T-helper 2 cell treated with Interferon-gamma antibody and Interleukin-4, amounts not matched to agents 5 μg/mL and 100 μg/mL, for 36 hours (primary cell): ENCODE data around the gene RNF7.
"Not testable (repeated sequence)": the region's sequence is repeated elsewhere in the genome, so short reads cannot be mapped to it uniquely, and the experiment has no call there.

ENCODE experiments used
- DNase-seq: peaks from one replicate; pipeline ENCODE4 v3.0.0; 2021; ENCODE audit warnings: low spot score
- H3K27ac Mint-ChIP-seq: one replicate; pipeline ENCODE4 v1.8.0; 2021; ENCODE audit warnings: mild to moderate bottlenecking, mixed read lengths
- H3K27me3 Mint-ChIP-seq: one replicate; pipeline ENCODE4 v1.8.0; 2021; ENCODE audit warnings: low read depth, mixed read lengths
- H3K36me3 Mint-ChIP-seq: one replicate; pipeline ENCODE4 v1.8.0; 2021; ENCODE audit warnings: low read depth, mixed read lengths
- H3K4me1 Mint-ChIP-seq: one replicate; pipeline ENCODE4 v1.8.0; 2021; ENCODE audit warnings: low read depth, mixed read lengths
- H3K4me3 Mint-ChIP-seq: one replicate; pipeline ENCODE4 v1.8.0; 2022; ENCODE audit warnings: mild to moderate bottlenecking, moderate library complexity, mixed read lengths
- H3K9me3 Mint-ChIP-seq: one replicate; pipeline ENCODE4 v1.8.0; 2021; ENCODE audit warnings: mixed read lengths

Gene RNF7

GRCh38 chr3:141779667-141780066, 41.6 kb downstream of the RNF7 start:
- Mint-ChIP-seq H3K4me1 (peaks cover 4% of the 10 kb centered on the region), H3K9me3 (no peaks in the 10 kb centered on the region), H3K27ac (no peak overlapping the region), H3K4me3 (no peak overlapping the region), H3K27me3 (no peaks in the 10 kb centered on the region), H3K36me3 (no peaks in the 10 kb centered on the region)
- no peak for DNase-seq

- no peaks in the 10 kb centered on the region for H3K27me3 Mint-ChIP-seq
- peaks cover 4% of the 10 kb centered on the region for H3K4me1 Mint-ChIP-seq
- H3K27ac Mint-ChIP-seq: no peak overlapping the region
- no peak overlapping the region for H3K4me3 Mint-ChIP-seq
- DNase-seq: no peak
- H3K9me3 Mint-ChIP-seq: no peaks in the 10 kb centered on the region
- H3K36me3 Mint-ChIP-seq: no peaks in the 10 kb centered on the region
Observed at GRCh38 chr3:141782386-141782932, 44.4 kb downstream of the RNF7 start.

GRCh38 chr3:141783632-141784031, 45.5 kb downstream of the RNF7 start:
- Mint-ChIP-seq H3K36me3 (no peaks in the 10 kb centered on the region), H3K9me3 (no peaks in the 10 kb centered on the region), H3K27ac (no peak overlapping the region), H3K4me1 (peaks cover 4% of the 10 kb centered on the region), H3K27me3 (no peaks in the 10 kb centered on the region), H3K4me3 (no peak overlapping the region)
- no peak for DNase-seq

- H3K36me3 Mint-ChIP-seq: no peaks in the 10 kb centered on the region
- H3K27ac Mint-ChIP-seq: no peak overlapping the region
- peaks cover 4% of the 10 kb centered on the region for H3K4me1 Mint-ChIP-seq
- no peak for DNase-seq
- no peaks in the 10 kb centered on the region for H3K27me3 Mint-ChIP-seq
- no peak overlapping the region for H3K4me3 Mint-ChIP-seq
- no peaks in the 10 kb centered on the region for H3K9me3 Mint-ChIP-seq
Observed at GRCh38 chr3:141784096-141784495, 46.0 kb downstream of the RNF7 start.

- Mint-ChIP-seq H3K9me3 (no peaks in the 10 kb centered on the region), H3K4me1 (peaks cover 4% of the 10 kb centered on the region), H3K36me3 (no peaks in the 10 kb centered on the region), H3K27ac (no peak overlapping the region), H3K27me3 (no peaks in the 10 kb centered on the region), H3K4me3 (no peak overlapping the region)
- DNase-seq: no peak
Observed at GRCh38 chr3:141784531-141784930, 46.4 kb downstream of the RNF7 start.

GRCh38 chr3:141788149-141788548, 50.1 kb downstream of the RNF7 start:
- no peak for DNase-seq
- Mint-ChIP-seq H3K27ac (no peak overlapping the region), H3K4me3 (no peak overlapping the region), H3K27me3 (no peaks in the 10 kb centered on the region), H3K36me3 (no peaks in the 10 kb centered on the region), H3K9me3 (no peaks in the 10 kb centered on the region), H3K4me1 (no peaks in the 10 kb centered on the region)

- DNase-seq, H3K4me1 Mint-ChIP-seq, H3K27me3 Mint-ChIP-seq: not testable (repeated sequence)
Observed at GRCh38 chr3:141788750-141789149, 50.7 kb downstream of the RNF7 start.

GRCh38 chr3:141789281-141789680, 51.2 kb downstream of the RNF7 start:
- Mint-ChIP-seq H3K27ac (no peak overlapping the region), H3K4me1 (peaks cover 4% of the 10 kb centered on the region), H3K36me3 (no peaks in the 10 kb centered on the region), H3K4me3 (no peak overlapping the region), H3K9me3 (no peaks in the 10 kb centered on the region), H3K27me3 (no peaks in the 10 kb centered on the region)
- DNase-seq: no peak

More at GRCh38 chr3:141788750-141789149, 50.7 kb downstream of the RNF7 start:
- not testable (repeated sequence) for H3K36me3 Mint-ChIP-seq, H3K9me3 Mint-ChIP-seq, H3K4me3 Mint-ChIP-seq, H3K27ac Mint-ChIP-seq

- DNase-seq: no peak
- Mint-ChIP-seq H3K9me3 (no peaks in the 10 kb centered on the region), H3K4me3 (no peak overlapping the region)
Observed at GRCh38 chr3:141790171-141790570, 52.1 kb downstream of the RNF7 start.

GRCh38 chr3:141792495-141792894, 54.4 kb downstream of the RNF7 start:
- H3K27me3 Mint-ChIP-seq: no peaks in the 10 kb centered on the region
- peaks cover 32% of the 10 kb centered on the region for H3K4me1 Mint-ChIP-seq
- no peak overlapping the region for H3K4me3 Mint-ChIP-seq
- DNase-seq: no peak
- no peak overlapping the region for H3K27ac Mint-ChIP-seq
- H3K36me3 Mint-ChIP-seq: no peaks in the 10 kb centered on the region
- H3K9me3 Mint-ChIP-seq: no peaks in the 10 kb centered on the region

More at GRCh38 chr3:141790171-141790570, 52.1 kb downstream of the RNF7 start:
- Mint-ChIP-seq H3K27me3 (no peaks in the 10 kb centered on the region), H3K27ac (no peak overlapping the region), H3K36me3 (no peaks in the 10 kb centered on the region), H3K4me1 (peaks cover 11% of the 10 kb centered on the region)

- Mint-ChIP-seq H3K4me3 (no peak overlapping the region), H3K9me3 (no peaks in the 10 kb centered on the region), H3K27me3 (no peaks in the 10 kb centered on the region), H3K36me3 (no peaks in the 10 kb centered on the region), H3K27ac (no peak overlapping the region), H3K4me1 (peaks cover 42% of the 10 kb centered on the region)
- DNase-seq: no peak
Observed at GRCh38 chr3:141793476-141794260, 55.6 kb downstream of the RNF7 start.

GRCh38 chr3:141795276-141795675, 57.2 kb downstream of the RNF7 start:
- H3K27ac Mint-ChIP-seq: peak overlapping the region; percentile 97
- peaks cover 42% of the 10 kb centered on the region for H3K4me1 Mint-ChIP-seq
- H3K4me3 Mint-ChIP-seq: no peak overlapping the region
- H3K36me3 Mint-ChIP-seq: peaks cover 3% of the 10 kb centered on the region
- DNase-seq: peak; percentile 7
- H3K27me3 Mint-ChIP-seq: no peaks in the 10 kb centered on the region
- H3K9me3 Mint-ChIP-seq: no peaks in the 10 kb centered on the region

GRCh38 chr3:141795741-141796080, 57.6 kb downstream of the RNF7 start:
- DNase-seq: no peak
- H3K27me3 Mint-ChIP-seq: no peaks in the 10 kb centered on the region
- peaks cover 42% of the 10 kb centered on the region for H3K4me1 Mint-ChIP-seq
- H3K27ac Mint-ChIP-seq: peak overlapping the region; percentile 97
- H3K36me3 Mint-ChIP-seq: peaks cover 3% of the 10 kb centered on the region
- H3K4me3 Mint-ChIP-seq: peak overlapping the region; percentile 88
- H3K9me3 Mint-ChIP-seq: no peaks in the 10 kb centered on the region

GRCh38 chr3:141796081-141796888, 58.2 kb downstream of the RNF7 start:
- Mint-ChIP-seq H3K27me3 (no peaks in the 10 kb centered on the region), H3K9me3 (no peaks in the 10 kb centered on the region), H3K4me3 (peak overlapping the region; percentile 88), H3K36me3 (peaks cover 3% of the 10 kb centered on the region), H3K4me1 (peaks cover 42% of the 10 kb centered on the region), H3K27ac (peak overlapping the region; percentile 97)
- DNase-seq: peak; percentile 89
